HG03575 (cell line): ENCODE results near the gene DBH.

Experiments
- ATAC-seq: cut with Tn5 transposase; IDR thresholded peaks from one replicate; pipeline ENCODE4 v1.9.1; 2021; ENCODE audit not compliant: unreplicated experiment, insufficient number of reproducible peaks, low FRiP score; ENCODE audit errors: extremely low read depth

Gene DBH

DNA sequence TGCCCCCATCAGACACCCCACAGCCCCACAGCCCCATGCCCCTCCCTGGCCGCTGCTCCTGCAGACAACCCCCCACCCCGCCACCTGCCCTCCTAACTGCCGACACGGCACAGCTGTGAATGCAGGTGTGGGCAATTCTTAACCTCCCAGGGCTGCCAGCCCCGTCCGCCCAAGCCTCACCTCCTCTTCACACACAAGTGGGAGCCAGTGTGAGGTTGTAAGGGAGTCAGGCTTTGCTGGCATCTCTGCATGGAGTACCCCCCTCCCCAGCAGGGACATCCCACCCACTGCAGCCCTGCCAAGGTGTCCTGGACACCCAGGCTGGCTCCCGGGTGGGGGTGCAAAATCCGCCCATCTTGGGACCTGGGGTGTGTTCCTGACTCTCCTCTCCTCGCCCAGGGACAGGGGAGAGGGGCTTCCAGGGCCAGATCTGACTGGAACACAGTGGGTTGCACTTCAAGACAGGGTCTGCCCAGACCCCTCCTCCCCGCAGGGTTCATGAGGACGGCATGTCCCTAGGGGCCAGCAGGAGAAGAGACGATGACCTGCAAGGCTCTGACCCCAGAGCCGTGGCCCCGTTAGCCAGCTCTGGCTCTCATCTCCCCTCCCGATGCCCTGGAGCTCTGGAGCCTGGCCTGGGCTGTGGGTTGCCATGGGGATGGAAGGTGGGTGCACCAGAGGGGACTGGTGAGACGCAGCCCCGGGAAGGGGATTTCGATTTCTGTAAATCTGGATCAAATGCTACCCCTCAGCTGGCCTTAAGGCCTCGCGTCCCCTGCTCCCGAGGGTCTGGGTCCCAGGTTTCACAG is 67.6 kb downstream of the DBH start:
- ATAC-seq = no peak

DNA sequence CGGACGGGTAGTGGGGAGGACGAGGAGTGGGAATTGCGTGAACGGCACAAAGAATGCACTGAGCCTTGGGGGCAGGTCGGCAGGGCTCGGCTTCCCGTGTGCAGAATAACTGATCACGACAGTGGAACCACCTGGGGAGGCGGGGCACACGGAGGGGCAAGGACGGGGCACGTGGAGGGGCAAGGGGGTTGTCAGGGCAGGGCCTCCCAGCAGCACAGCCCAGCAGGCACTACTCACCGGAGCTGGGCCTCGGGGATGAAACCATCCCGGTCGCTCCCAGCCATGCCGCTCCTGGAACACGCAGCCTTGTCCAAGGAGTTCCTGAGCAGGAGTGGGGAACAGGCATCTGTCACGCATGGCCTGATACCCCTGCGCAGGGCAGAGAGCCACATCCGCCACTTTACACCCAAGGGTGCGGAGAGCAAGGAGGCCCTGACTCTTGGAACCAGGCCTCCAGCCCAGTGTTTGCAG is 68.6 kb downstream of the DBH start:
- no peak for ATAC-seq

DNA sequence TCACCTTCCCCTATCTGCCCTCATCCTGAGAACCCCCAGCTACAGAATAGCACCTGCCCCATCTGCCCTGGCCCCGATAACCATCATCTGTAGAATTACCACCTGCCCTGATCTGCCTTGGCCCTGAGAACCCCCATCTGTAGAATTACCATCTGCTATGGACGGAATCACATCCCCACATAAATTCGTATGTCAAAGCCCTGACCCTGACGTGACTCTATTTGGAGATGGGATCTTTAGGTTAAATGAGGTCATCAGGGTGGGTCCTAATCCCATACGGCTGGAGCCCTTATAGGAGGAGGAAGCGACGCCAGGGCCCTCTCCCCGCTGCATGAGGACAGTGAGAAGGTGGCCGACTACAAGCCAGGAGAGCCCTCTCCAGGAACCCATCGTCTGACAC is 69.4 kb downstream of the DBH start:
- ATAC-seq = no peak

DNA sequence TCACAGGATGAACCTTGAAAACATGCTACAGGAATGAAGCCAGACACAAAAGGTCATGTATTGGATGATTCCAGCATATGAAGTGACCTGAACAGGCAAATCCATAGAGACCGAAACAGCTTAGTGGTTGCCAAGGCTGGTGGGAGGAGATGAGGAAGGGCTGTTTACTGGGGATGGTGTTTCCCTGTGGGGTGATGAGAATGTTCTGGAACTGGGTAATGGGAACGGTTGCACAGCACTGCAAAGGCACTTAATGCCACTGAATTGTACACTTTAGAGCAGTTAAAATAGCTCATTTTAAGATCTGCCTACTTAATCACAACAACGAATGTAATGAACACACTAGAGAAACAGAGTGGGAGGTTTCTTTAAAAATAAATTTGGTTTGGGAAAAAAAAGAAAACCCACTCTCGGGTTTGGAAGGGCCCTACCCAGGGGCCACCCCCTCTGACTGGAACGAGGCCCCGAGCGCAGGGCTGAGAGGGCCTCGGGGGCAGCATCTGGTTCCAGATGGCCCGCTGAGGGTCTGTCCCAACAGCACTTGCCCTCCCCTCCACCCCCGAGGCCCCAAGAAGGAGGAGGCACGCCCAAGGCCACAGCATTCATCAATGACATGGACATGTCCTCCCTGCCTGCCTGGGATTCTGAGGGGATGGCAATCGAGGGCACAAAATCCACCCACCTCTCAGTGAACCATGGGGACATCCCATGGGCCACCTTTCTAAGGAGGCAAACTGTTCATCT is 70.3 kb downstream of the DBH start:
- no peak for ATAC-seq

DNA sequence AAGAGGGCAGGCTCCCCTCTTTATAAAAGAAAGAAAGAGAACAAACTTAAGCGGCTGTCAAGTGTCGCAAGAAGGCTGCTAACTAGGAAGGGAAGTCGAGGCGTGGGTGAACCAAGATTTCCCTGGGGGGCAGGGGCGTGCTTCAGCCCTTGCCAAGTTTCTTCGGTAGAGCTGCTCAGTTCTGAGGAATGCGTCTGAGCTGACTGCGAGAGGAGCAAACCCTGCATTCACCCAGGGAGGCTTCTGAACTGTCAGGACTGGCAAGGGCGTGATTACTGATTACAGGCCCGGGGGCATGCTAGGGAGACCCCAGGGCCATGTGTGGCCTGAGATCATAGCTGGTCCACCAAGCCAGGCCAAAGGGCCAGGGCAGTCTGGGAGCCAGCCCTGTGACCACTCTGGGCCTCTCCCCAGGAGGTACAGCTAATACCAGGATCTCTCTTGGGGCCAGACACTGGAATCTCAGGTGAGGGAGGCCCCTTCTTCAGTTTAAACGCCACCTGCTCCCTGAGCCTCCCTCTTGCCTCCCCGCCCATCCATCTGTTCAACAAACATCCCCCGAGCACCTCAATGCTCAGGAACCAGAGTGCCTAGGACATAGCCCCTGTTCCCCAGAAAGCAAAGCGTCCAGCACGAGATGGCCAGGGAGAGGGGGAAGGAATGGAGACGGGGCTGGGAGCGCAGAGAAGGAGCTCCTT is 71.1 kb downstream of the DBH start:
- ATAC-seq = no peak

DNA sequence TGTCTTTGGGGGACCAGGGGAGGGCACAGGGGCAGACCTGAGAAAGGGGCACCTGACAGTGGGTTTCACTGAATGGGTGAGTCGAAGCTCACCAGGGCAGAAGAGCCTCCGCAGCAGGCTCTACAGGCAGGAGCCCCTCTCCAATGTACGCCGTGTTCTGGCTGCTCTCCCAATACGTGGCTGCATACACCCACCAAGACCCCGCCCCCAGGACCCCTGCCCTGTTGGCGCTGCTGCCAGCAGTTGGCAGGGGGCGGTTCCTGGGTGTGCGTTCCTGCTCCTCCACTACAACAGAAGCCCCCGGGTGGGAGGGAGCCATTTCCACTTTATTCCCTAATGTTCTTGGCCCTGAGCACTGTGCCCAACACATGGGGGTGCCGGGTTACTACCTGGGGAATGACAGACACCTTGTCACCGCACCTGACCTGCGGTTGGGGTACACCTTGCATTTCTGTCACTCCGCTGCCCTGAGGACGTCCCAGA is 71.6 kb downstream of the DBH start:
- no peak for ATAC-seq

DNA sequence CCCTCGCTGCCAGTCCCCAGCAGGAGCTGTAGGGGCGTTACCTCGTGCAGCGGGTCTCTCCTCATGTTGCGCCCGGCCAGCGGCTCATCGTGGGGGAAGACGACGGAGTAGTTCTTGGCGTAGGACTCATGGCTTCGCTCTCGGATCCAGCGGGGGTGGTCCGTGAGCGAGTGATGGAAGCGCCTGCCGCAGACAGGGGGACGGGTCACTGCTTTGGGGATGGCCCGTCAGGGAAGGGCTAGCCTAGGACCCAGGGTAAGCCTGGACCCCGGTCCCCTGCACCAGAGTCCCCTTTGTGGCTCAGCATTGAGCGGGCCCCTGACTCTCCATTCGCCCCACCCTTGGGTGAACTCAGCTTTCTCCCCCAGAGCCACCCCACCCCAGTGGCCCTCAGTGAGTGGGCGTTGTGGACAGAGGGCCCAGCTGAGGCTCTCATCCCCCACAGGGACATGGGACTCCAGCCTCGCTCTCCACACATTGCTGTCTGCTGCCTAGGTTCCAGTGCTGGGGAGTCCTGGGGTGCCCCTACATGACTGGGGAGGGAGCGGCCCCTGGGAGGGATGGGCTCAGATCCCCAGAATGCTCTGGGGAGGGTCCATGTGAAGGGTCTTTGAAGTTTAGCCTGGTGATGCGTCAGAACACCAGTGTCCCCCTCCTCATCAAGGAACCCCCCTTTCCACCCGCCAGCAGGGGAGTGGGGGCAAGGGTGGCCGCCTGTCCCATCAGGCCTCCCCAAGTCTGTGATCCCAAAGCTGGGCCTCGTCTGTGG is 72.3 kb downstream of the DBH start:
- no peak for ATAC-seq
